Coronary artery (tissue), 2 donors: ENCODE results near the gene NR3C2.

Experiments
- DNase-seq: peaks from one replicate; pipeline ENCODE4 v3.0.0-alpha.2; 2017; ENCODE audit warnings: low spot score
- H3K27ac ChIP-seq, 2 donors: fragments of 200-600 bp; sonication (generic); one replicate each; pipeline ENCODE4 v1.5.1; 2016 to 2019
- H3K4me3 ChIP-seq: fragments of 200-600 bp; sonication (generic); 2 replicates; pipeline ENCODE4 v1.5.1; 2016; ENCODE audit warnings: mild to moderate bottlenecking, moderate library complexity
- CTCF ChIP-seq: fragments of 200-600 bp; sonication (generic); IDR thresholded peaks from one replicate; pipeline ENCODE4 v1.5.1; 2019; ENCODE audit warnings: antibody characterized with exemption

The NR3C2 gene

GRCh38 chr4:148034813-148035212, 407.4 kb downstream of the NR3C2 start:
- TF ChIP-seq CTCF, result no peak
- no peak overlapping the region for H3K4me3 ChIP-seq
- no peak for DNase-seq

GRCh38 chr4:148030193-148030873, 411.9 kb downstream of the NR3C2 start:
- DNase-seq, result no peak
- Histone ChIP-seq H3K4me3 (no peak overlapping the region), H3K27ac (no peak overlapping the region)
- no peak for TF ChIP-seq CTCF

More at GRCh38 chr4:148034813-148035212, 407.4 kb downstream of the NR3C2 start:
- no peak overlapping the region for H3K27ac ChIP-seq

DNA sequence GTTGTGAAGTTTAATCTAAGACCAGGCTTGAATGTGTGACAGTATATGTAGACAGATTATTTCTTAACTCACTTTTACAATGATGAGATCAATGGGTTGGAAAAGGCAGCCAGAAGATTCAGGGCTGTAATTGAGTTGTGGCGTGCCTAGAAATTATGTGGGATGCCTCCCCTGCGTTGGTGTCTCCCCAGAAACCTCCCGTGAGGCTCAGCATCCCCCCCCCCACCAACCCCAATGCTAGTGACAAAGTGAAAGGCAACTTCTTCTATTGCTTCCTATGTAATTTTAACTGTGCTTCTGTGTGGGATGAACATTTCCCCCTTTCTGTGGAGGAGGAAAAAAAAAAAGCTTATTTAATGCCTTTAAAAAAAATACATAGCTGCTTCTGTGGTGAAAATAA, 412.4 kb downstream of the NR3C2 start:
- DNase-seq, result no peak
- Histone ChIP-seq H3K27ac (no peak overlapping the region), H3K4me3 (no peak overlapping the region)
- no peak for TF ChIP-seq CTCF
